BJ (cell line): ENCODE results near the gene PRIM2. TPM values are rescaled to one million over a fixed set of nuclear protein-coding genes. Genes with fewer than 3 reads are reported as not detected.
"Not testable (repeated sequence)": the region's sequence is repeated elsewhere in the genome, so short reads cannot be mapped to it uniquely, and the experiment has no call there.

ENCODE experiments used
- CTCF ChIA-PET: fragments of 350-600 bp; formaldehyde crosslinking; extraction: SDS; loops from one replicate; lab custom pipeline; 2021; ENCODE audit warnings: antibody characterized with exemption, inconsistent platforms; lab: Yijun Ruan, JAX
- POLR2A ChIA-PET: fragments of 300-600 bp; sonication (Branson Sonifier 250); formaldehyde crosslinking; extraction: SDS; loops from one replicate; lab custom pipeline; 2021; ENCODE audit warnings: antibody characterized with exemption; lab: Charles Lee
- DNase-seq: peaks from one replicate; pipeline ENCODE4 v3.0.0-alpha.2; 2011; ENCODE audit warnings: low read depth
- H3K27me3 ChIP-seq: 2 replicates; pipeline ENCODE4 v1.6.0; 2011; ENCODE audit warnings: low read length; ENCODE audit not compliant: control insufficient read depth, insufficient read depth
- H3K36me3 ChIP-seq: 2 replicates; pipeline ENCODE4 v1.5.1; 2011; ENCODE audit warnings: low read length; ENCODE audit not compliant: control insufficient read depth, insufficient read depth
- H3K4me3 ChIP-seq: 2 replicates; pipeline ENCODE4 v1.5.1; 2011; ENCODE audit warnings: low read depth, mild to moderate bottlenecking, control low read depth, low read length
- polyA plus RNA-seq: library from polyadenylated mRNA; depleted of rRNA; stranded (reverse); fragments of >200 nt; gene quantifications from 2 replicates; pipeline ENCODE4 v1.2.3, GENCODE V29; 2011
- TF ChIP-seq, protein P1 (sequence below): IDR thresholded peaks from 2 replicates; pipeline ENCODE4 v1.5.1; 2011; ENCODE audit warnings: low read depth, mild to moderate bottlenecking, control low read depth, inconsistent platforms, low read length, moderate library complexity; ENCODE audit not compliant: insufficient read depth

PRIM2 gene
- polyA plus RNA-seq, 1 experiment, result 12.5 TPM

DNA sequence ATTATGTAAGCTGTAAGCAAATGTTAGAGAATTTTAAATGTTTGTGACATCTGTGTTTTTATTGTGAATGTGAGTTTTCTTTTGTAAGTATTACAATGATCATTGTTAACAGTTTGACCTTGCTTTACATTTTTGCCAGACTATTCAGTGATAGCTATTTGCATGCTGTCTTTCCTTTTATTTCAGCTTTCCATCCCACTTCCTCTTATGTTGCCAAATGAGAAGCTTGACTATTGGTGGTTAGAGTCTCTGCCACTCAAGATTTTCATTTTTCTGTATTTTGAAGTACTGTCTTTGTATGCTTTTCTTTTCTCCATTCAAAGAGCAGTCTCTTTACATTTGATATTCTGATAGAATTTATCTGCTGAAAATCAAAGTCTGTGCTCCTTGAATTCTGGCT is 104.1 kb downstream of the PRIM2 start:
- no peaks in the 10 kb centered on the region for H3K27me3 ChIP-seq
- ChIA-PET POLR2A (no interaction called here), CTCF (interaction anchor here (1.2 to 2.0 kb wide), 2 partner anchors 9 to 11 kb away, joined by 3 to 5 read pairs; no protein-coding TSS in a partner anchor)
- no peaks in the 10 kb centered on the region for H3K36me3 ChIP-seq
- DNase-seq, result no peak
- TF ChIP-seq, protein P1, sequence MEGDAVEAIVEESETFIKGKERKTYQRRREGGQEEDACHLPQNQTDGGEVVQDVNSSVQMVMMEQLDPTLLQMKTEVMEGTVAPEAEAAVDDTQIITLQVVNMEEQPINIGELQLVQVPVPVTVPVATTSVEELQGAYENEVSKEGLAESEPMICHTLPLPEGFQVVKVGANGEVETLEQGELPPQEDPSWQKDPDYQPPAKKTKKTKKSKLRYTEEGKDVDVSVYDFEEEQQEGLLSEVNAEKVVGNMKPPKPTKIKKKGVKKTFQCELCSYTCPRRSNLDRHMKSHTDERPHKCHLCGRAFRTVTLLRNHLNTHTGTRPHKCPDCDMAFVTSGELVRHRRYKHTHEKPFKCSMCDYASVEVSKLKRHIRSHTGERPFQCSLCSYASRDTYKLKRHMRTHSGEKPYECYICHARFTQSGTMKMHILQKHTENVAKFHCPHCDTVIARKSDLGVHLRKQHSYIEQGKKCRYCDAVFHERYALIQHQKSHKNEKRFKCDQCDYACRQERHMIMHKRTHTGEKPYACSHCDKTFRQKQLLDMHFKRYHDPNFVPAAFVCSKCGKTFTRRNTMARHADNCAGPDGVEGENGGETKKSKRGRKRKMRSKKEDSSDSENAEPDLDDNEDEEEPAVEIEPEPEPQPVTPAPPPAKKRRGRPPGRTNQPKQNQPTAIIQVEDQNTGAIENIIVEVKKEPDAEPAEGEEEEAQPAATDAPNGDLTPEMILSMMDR, result no peak
- H3K4me3 ChIP-seq, result no peak overlapping the region

DNA sequence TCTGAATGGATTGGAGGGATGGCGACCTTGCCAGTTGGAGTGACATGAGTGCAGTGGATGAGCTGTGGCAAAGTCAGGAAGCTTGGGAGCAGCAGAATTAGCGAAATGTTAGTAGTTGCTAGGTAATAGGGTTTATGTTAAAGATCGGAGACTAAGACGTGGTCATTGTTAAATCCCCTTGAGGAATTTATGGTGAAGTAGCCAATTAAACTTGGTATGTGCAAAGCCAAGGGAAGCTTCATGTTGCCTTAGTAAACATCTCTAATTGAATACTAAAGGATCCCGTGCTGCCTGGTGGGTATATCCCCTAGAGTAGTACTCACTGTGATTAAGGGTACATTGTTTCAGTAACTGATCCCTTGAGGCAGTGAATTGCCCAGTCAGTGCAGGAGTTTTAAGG is 106.0 kb downstream of the PRIM2 start:
- DNase-seq, result no peak
- CTCF ChIA-PET, result interaction anchor here (0.6 kb wide), 1 partner anchor 12 kb away, joined by 4 read pairs; no protein-coding TSS in a partner anchor
- Histone ChIP-seq H3K4me3 (no peak overlapping the region), H3K36me3 (no peaks in the 10 kb centered on the region), H3K27me3 (no peaks in the 10 kb centered on the region)
- POLR2A ChIA-PET, result interaction anchor here (0.5 kb wide), 1 partner anchor 51 kb away, joined by 3 read pairs; no protein-coding TSS in a partner anchor
- TF ChIP-seq, protein P1, result no peak

DNA sequence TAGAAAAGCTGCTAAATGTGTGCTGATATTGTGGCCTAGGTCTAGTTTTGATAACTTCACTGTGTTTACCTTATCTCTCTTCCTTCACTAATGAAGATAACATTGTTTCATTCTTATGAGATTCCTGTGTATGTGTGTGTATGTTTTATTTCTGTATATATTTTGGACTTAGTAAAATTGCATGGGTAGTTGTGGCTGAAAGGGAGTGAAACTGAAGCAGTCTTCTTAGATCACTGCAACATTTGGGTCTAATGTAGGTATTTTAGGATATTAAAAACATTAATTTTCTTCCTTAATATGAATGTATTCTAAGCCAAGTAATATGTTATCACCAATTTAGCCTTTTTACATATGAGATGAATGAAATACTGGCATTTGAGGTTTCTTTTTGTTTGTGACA is 114.3 kb downstream of the PRIM2 start:
- H3K27me3 ChIP-seq, CTCF ChIA-PET, DNase-seq, POLR2A ChIA-PET, H3K36me3 ChIP-seq, H3K4me3 ChIP-seq: not testable (repeated sequence)

DNA sequence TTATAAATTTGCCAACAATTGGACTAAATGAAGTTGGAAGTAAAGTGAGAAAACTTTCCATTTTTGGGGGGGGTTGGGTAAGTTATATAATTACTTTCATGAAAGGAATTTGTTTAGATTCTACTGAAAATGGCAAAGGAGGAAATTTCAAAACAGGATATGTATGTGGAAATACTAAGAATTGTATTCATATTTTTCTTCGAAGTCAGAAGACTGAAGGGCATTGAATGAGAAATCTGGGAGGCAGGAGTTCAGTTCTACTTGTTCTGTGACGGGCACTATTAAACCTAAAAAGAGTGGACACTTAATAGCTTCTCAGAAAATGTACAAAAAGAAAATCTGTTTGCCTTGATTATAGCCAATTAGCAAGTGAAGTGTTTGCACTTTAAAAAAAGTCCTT is 114.7 kb downstream of the PRIM2 start:
- ChIA-PET CTCF (interaction anchor here (1.0 kb wide), 1 partner anchor 11 kb away, joined by 5 read pairs; no protein-coding TSS in a partner anchor), POLR2A (no interaction called here)
- Histone ChIP-seq H3K27me3 (no peaks in the 10 kb centered on the region), H3K36me3 (no peaks in the 10 kb centered on the region), H3K4me3 (no peak overlapping the region)
- peak; percentile 37 for DNase-seq
- TF ChIP-seq, protein P1, result no peak

DNA sequence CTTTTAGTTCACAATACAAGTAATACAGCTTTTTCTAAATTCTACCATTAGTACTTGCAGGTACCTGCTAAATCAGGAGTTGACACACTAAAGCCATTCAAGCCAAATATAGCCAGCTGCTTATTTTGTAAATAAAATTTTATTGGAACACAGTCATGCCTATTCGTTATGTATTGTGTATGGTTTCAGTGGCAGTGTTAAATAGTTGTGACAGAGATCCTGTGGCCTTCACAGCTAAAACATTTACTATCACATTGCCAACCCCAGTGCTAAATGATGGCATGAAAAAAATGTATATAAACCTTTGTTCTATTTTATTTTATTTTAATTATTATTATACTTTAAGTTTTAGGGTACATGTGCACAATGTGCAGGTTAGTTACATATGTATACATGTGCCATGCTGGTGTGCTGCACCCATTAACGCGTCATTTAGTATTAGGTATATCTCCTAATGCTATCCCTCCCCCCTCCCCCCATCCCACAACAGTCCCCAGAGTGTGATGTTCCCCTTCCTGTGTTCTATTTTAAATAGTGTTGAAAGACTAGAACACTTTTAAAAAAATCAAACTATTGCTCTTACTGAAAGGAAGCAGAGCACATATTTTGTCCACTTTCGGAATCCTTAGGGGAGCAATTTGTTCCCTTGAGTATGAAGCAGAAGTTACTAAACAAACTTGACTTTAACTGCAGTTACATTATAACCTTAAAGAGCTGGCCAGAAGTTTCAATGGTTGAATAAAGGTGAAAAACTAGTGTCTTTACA is 115.7 kb downstream of the PRIM2 start:
- no peak for DNase-seq
- TF ChIP-seq, protein P1, result no peak
- Histone ChIP-seq H3K4me3 (no peak overlapping the region), H3K27me3 (no peaks in the 10 kb centered on the region), H3K36me3 (no peaks in the 10 kb centered on the region)
- ChIA-PET POLR2A (interaction anchor here (0.7 kb wide), 1 partner anchor 62 kb away, joined by 8 read pairs; no protein-coding TSS in a partner anchor), CTCF (interaction anchor here (1.0 kb wide), 1 partner anchor 12 kb away, joined by 5 read pairs; no protein-coding TSS in a partner anchor)

DNA sequence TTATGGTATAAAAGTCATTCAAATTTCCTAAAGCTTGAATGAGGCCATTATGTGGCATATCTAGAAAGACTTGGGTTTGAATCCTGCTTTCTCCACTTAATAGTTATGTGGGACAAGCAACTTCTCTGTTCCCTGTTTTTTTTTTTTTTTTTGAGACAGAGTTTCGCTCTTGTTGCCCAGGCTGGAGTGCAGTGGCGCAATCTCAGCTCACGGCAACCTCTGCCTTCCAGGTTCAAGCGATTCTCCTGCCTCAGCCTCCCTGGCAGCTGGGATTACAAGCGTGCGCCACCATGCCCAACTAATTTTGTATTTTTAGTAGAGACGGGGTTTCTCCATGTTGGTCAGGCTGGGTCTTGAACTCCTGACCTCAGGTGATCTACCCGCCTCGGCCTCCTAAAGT is 116.4 kb downstream of the PRIM2 start:
- DNase-seq, CTCF ChIA-PET, H3K27me3 ChIP-seq, POLR2A ChIA-PET, H3K36me3 ChIP-seq, H3K4me3 ChIP-seq: not testable (repeated sequence)
